Neural progenitor cell (in vitro differentiated cells): ENCODE measurements around the gene CSF3R. TPM values are rescaled to one million over a fixed set of nuclear protein-coding genes. Genes with fewer than 3 reads are reported as not detected.

Experiments
- DNase-seq: peaks from one replicate; pipeline ENCODE4 v3.0.0-alpha.2; 2016; ENCODE audit warnings: low spot score
- H2AFZ ChIP-seq: fragments of 200-600 bp; sonication (generic); replicated peaks from 2 replicates; pipeline ENCODE4 v1.6.1; 2016; ENCODE audit warnings: antibody characterized with exemption
- H3F3A ChIP-seq: fragments of 200-600 bp; sonication (generic); 2 replicates; pipeline ENCODE4 v1.6.1; 2016; ENCODE audit warnings: antibody characterized with exemption, low read depth
- H3K27ac ChIP-seq: fragments of 200-600 bp; sonication (generic); 2 replicates; pipeline ENCODE4 v1.5.1; 2016; ENCODE audit warnings: mild to moderate bottlenecking
- H3K27me3 ChIP-seq: fragments of 200-600 bp; sonication (generic); 2 replicates; pipeline ENCODE4 v1.6.1; 2016; ENCODE audit warnings: mild to moderate bottlenecking, moderate library complexity
- H3K36me3 ChIP-seq: fragments of 200-600 bp; sonication (generic); 2 replicates; pipeline ENCODE4 v1.5.1; 2016
- H3K4me1 ChIP-seq: fragments of 200-600 bp; sonication (generic); 2 replicates; pipeline ENCODE4 v1.6.1; 2016; ENCODE audit warnings: mixed run types
- H3K4me2 ChIP-seq: fragments of 200-600 bp; sonication (generic); 2 replicates; pipeline ENCODE4 v1.6.1; 2016
- H3K4me3 ChIP-seq: fragments of 200-600 bp; sonication (generic); 2 replicates; pipeline ENCODE4 v1.5.1; 2016
- H3K79me2 ChIP-seq: fragments of 200-600 bp; sonication (generic); 2 replicates; pipeline ENCODE4 v1.6.1; 2016; ENCODE audit warnings: low read depth
- H3K9ac ChIP-seq: fragments of 200-600 bp; sonication (generic); 2 replicates; pipeline ENCODE4 v1.6.1; 2016
- H3K9me3 ChIP-seq: fragments of 200-600 bp; sonication (generic); 2 replicates; pipeline ENCODE4 v1.5.1; 2016; ENCODE audit warnings: low read depth
- H4K20me1 ChIP-seq: fragments of 200-600 bp; sonication (generic); 2 replicates; pipeline ENCODE4 v1.6.1; 2016; ENCODE audit warnings: low read depth
- H3K27ac Mint-ChIP-seq: 3 replicates; pipeline ENCODE4 v1.8.0; 2021; ENCODE audit warnings: mixed read lengths
- H3K27me3 Mint-ChIP-seq: 2 replicates; pipeline ENCODE4 v1.8.0; 2022; ENCODE audit warnings: low read depth, mild to moderate bottlenecking, inconsistent platforms, moderate library complexity, mixed read lengths; ENCODE audit not compliant: insufficient read depth
- H3K36me3 Mint-ChIP-seq: 3 replicates; pipeline ENCODE4 v1.8.0; 2021; ENCODE audit warnings: mixed read lengths
- H3K4me1 Mint-ChIP-seq: 3 replicates; pipeline ENCODE4 v1.8.0; 2021; ENCODE audit warnings: mixed read lengths
- H3K4me3 Mint-ChIP-seq: 3 replicates; pipeline ENCODE4 v1.8.0; 2021; ENCODE audit warnings: mild to moderate bottlenecking, moderate library complexity, mixed read lengths
- H3K9me3 Mint-ChIP-seq: 3 replicates; pipeline ENCODE4 v1.8.0; 2020; ENCODE audit warnings: mixed read lengths
- CTCF ChIP-seq: fragments of 200-600 bp; sonication (generic); IDR thresholded peaks from 2 replicates; pipeline ENCODE4 v1.5.1; 2017; ENCODE audit warnings: antibody characterized with exemption, mild to moderate bottlenecking
- EZH2 ChIP-seq: fragments of 200-600 bp; sonication (generic); IDR thresholded peaks from 2 replicates; pipeline ENCODE4 v1.6.1; 2017; ENCODE audit warnings: antibody characterized with exemption, mild to moderate bottlenecking, moderate library complexity
- EZH2phosphoT487 ChIP-seq: fragments of 200-600 bp; sonication (generic); IDR thresholded peaks from 2 replicates; pipeline ENCODE4 v1.6.1; 2017; ENCODE audit warnings: antibody characterized with exemption
- total RNA-seq: library from RNA; depleted of rRNA; stranded (reverse); fragments of >200 nt; gene quantifications from 2 replicates; pipeline ENCODE4 v1.2.3, GENCODE V29; 2015; ENCODE audit warnings: low replicate concordance

The CSF3R gene
- total RNA-seq, 1 donor from 2014 or later = not detected

GRCh38 chr1:36486439-36487335, 4.0 kb upstream of the CSF3R start:
- H3K27ac Mint-ChIP-seq = peak overlapping the region; percentile 29
- DNase-seq = no peak

DNA sequence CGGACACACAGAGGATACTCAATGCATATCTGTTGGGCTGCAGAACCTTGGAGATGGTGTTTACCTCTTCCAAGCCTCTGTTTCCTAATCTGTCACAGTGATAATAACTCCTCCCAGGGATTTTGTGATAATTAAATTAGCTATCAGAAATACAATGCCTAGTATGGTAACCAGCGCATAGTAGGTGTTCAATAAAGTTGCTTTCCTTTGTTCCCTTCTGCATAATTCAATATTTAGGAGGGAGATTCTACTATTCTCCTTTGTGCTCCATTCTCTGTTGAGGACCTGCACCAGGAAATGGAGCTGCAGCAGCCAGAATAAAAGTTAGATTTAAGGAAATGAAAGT, 3.4 kb upstream of the CSF3R start:
- Mint-ChIP-seq H3K9me3 (no peaks in the 10 kb centered on the region), H3K36me3 (no peaks in the 10 kb centered on the region)
- TF ChIP-seq CTCF (no peak), EZH2phosphoT487 (no peak), EZH2 (no peak)

More at GRCh38 chr1:36486439-36487335, 4.0 kb upstream of the CSF3R start:
- Histone ChIP-seq H3K27me3 (no peaks in the 10 kb centered on the region), H2AFZ (no peak overlapping the region), H3K4me1 (peaks cover 11% of the 10 kb centered on the region), H4K20me1 (no peaks in the 10 kb centered on the region), H3K4me2 (no peak overlapping the region), H3K27ac (no peak overlapping the region), H3K4me3 (no peak overlapping the region), H3K9me3 (no peaks in the 10 kb centered on the region), H3K79me2 (no peaks in the 10 kb centered on the region), H3F3A (peaks cover 7% of the 10 kb centered on the region), H3K9ac (no peak overlapping the region), H3K36me3 (no peaks in the 10 kb centered on the region)
- Mint-ChIP-seq H3K27me3 (peaks cover 2% of the 10 kb centered on the region), H3K36me3 (no peaks in the 10 kb centered on the region), H3K4me3 (no peak overlapping the region), H3K9me3 (no peaks in the 10 kb centered on the region), H3K4me1 (peaks cover 7% of the 10 kb centered on the region)
- no peak for TF ChIP-seq EZH2phosphoT487
- no peak for TF ChIP-seq EZH2
- no peak for TF ChIP-seq CTCF

GRCh38 chr1:36484099-36484498, 1.4 kb upstream of the CSF3R start:
- Histone ChIP-seq H3K27me3 (no peaks in the 10 kb centered on the region), H3K36me3 (no peaks in the 10 kb centered on the region), H3K79me2 (no peaks in the 10 kb centered on the region), H3K4me3 (no peak overlapping the region), H3K4me2 (no peak overlapping the region), H3K4me1 (peaks cover 14% of the 10 kb centered on the region), H3K27ac (no peak overlapping the region), H3K9me3 (no peaks in the 10 kb centered on the region), H4K20me1 (no peaks in the 10 kb centered on the region), H3F3A (peaks cover 7% of the 10 kb centered on the region), H2AFZ (no peak overlapping the region), H3K9ac (no peak overlapping the region)
- Mint-ChIP-seq H3K4me3 (no peak overlapping the region), H3K27ac (no peak overlapping the region), H3K36me3 (no peaks in the 10 kb centered on the region), H3K4me1 (peaks cover 8% of the 10 kb centered on the region), H3K9me3 (no peaks in the 10 kb centered on the region), H3K27me3 (no peaks in the 10 kb centered on the region)
- no peak for TF ChIP-seq EZH2
- no peak for TF ChIP-seq EZH2phosphoT487
- TF ChIP-seq CTCF = no peak
- DNase-seq = no peak

More for the DNA sequence above, 3.4 kb upstream of the CSF3R start:
- Histone ChIP-seq H3K9ac (no peak overlapping the region), H3F3A (peaks cover 7% of the 10 kb centered on the region), H3K27me3 (no peaks in the 10 kb centered on the region), H3K36me3 (no peaks in the 10 kb centered on the region), H3K4me1 (peaks cover 14% of the 10 kb centered on the region), H3K27ac (no peak overlapping the region), H3K9me3 (no peaks in the 10 kb centered on the region), H3K4me2 (no peak overlapping the region), H3K4me3 (no peak overlapping the region), H4K20me1 (no peaks in the 10 kb centered on the region), H2AFZ (no peak overlapping the region), H3K79me2 (no peaks in the 10 kb centered on the region)
- H3K27ac Mint-ChIP-seq = no peak overlapping the region
- H3K27me3 Mint-ChIP-seq = peaks cover 2% of the 10 kb centered on the region
- no peak for DNase-seq
- H3K4me1 Mint-ChIP-seq = peaks cover 8% of the 10 kb centered on the region
- H3K4me3 Mint-ChIP-seq = no peak overlapping the region
